ENCODE data around the gene DNAH3. TPM values are rescaled to one million over a fixed set of nuclear protein-coding genes. Genes with fewer than 3 reads are reported as not detected.

The DNAH3 gene
- total and polyA plus RNA-seq, 8 donors, result 0.03 TPM; not detected in 7

GRCh38 chr16:20906341-20907255, 244.0 kb downstream of the DNAH3 start:
- H3K4me3 ChIP-seq, result no peak overlapping the region
- H3K36me3 ChIP-seq, result no peaks in the 10 kb centered on the region
- DNase-seq (no peak), ATAC-seq (peak in 3 of 4 donors; percentile 3 to 25 (median 3)), FAIRE-seq (no peak)
- intact Hi-C loops (cut with DNase I), result no loop called here
- 85 to 88% methylated on average over 4 of the region's 4 CpGs for WGBS, 2 donors
- H3K9me3 ChIP-seq, result no peaks in the 10 kb centered on the region
- H3K27ac ChIP-seq, result peak overlapping the region in 3 of 4 donors; percentile 4 to 54 (median 16)
- H3K4me1 ChIP-seq, result peaks cover 4 to 44% (median 25%) of the 10 kb centered on the region in 3 donors
- H3K27me3 ChIP-seq, result no peaks in the 10 kb centered on the region
- TF ChIP-seq CTCF (IDR thresholded peaks at IDR 0.05), result no peak

DNA sequence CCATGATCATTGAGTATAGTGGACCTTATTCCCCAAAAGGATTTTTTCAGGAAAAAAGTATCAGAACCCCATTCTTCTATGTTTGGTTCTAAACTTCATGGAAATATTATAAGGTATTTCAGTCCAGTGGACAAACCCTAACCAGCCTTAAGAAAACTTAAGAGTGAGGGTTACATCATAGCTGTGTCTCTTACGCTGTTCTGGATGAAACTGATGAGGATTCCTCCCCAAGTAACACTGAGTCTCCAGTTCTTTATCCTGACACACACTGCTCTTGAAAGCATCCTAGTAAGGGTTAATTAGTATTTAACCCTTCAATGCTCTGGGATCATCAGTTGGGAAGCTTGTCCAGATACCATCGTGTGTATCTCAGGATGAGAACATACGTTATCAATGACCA, 245.1 kb downstream of the DNAH3 start:
- H3K9me3 ChIP-seq, result no peaks in the 10 kb centered on the region
- H3K4me3 ChIP-seq, result no peak overlapping the region
- DNase-seq, result no peak
- intact Hi-C loops (cut with DNase I), result no loop called here
- no peak for ATAC-seq
- WGBS, 2 donors, result 66 to 67% methylated on average over 3 of the region's 3 CpGs
- H3K27me3 ChIP-seq, result no peaks in the 10 kb centered on the region
- FAIRE-seq, result no peak
- H3K4me1 ChIP-seq, result peaks cover 4 to 35% (median 27%) of the 10 kb centered on the region in 3 donors
- H3K36me3 ChIP-seq, result no peaks in the 10 kb centered on the region
- H3K27ac ChIP-seq, result peak overlapping the region; percentile 6 to 72 (median 34)
- TF ChIP-seq CTCF (IDR thresholded peaks at IDR 0.05), result no peak

DNA sequence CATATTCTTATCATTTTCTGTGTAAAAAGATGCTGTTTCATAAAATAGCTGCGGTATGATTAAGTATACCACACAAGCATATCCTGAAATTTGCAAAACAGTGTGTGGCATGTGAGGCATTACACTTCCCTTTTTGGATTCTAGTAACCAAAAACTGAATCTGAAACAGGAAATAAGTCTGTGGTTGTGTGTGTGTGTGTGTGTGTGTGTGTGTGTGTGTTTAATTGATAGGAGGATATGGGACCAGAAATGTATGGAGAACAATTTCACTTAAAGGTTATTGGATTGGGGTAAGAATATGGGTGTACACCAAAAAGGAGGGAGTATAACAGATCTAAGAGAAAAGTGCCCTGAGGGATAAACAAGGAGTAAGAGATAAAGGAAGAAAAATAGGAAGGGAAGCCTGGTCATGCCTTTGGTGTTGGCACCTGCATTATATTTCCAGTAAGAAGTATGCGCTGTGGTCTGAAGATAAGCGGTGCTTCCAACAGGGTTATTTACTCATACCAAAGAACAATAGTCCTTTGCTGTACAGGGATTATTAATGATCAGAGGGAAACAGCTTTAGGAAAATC, 246.1 kb downstream of the DNAH3 start:
- Histone ChIP-seq H3K27ac (peak overlapping the region in 2 of 4 donors; percentile 54 to 72), H3K9me3 (no peaks in the 10 kb centered on the region), H3K4me1 (peaks cover 4 to 35% (median 27%) of the 10 kb centered on the region in 3 donors), H3K36me3 (no peaks in the 10 kb centered on the region), H3K4me3 (no peak overlapping the region), H3K27me3 (no peaks in the 10 kb centered on the region)
- TF ChIP-seq CTCF (IDR thresholded peaks at IDR 0.05), result no peak
- no peak for FAIRE-seq
- peak in 3 of 4 donors; percentile 20 to 41 (median 33) for ATAC-seq
- 7 to 11% methylated on average over 3 of the region's 3 CpGs for WGBS, 2 donors
- intact Hi-C loops (cut with DNase I), result no loop called here
- peak in 2 of 6 donors; percentile 23 to 36 for DNase-seq

GRCh38 chr16:20903899-20904506, 246.6 kb downstream of the DNAH3 start:
- 39 to 43% methylated on average over 5 of the region's 5 CpGs for WGBS, 2 donors
- Histone ChIP-seq H3K9me3 (no peaks in the 10 kb centered on the region), H3K36me3 (no peaks in the 10 kb centered on the region), H3K27ac (peak overlapping the region in 2 of 4 donors; percentile 54 to 72), H3K4me3 (no peak overlapping the region), H3K27me3 (no peaks in the 10 kb centered on the region), H3K4me1 (peaks cover 4 to 41% (median 27%) of the 10 kb centered on the region in 3 donors)
- ATAC-seq (no peak), FAIRE-seq (no peak), DNase-seq (no peak)
- no peak for TF ChIP-seq CTCF (IDR thresholded peaks at IDR 0.05)
- intact Hi-C loops (cut with DNase I), result no loop called here
